K562 (cell line): ENCODE data around the gene WASF2. TPM values are rescaled to one million over a fixed set of nuclear protein-coding genes. Genes with fewer than 3 reads are reported as not detected.

Source experiments
- GTF3C2 ChIP-seq: IDR thresholded peaks from 3 replicates; pipeline ENCODE4 v1.6.1; 2011; ENCODE audit warnings: borderline replicate concordance, mild to moderate bottlenecking, moderate library complexity; ENCODE audit not compliant: insufficient read length; ENCODE audit errors: extremely low read depth
- HIVEP1 ChIP-seq: fragments of 250-450 bp; sonication (Bioruptor Pico); IDR thresholded peaks from 2 replicates; pipeline ENCODE4 v1.4.0; 2020; ENCODE audit warnings: mild to moderate bottlenecking
- MLX ChIP-seq, 2 experiments: fragments of 450-650 bp in 1 of 2; sonication (generic) in 1 of 2; formaldehyde crosslinking; conservative IDR thresholded peaks; 2 replicates each; pipeline versions ENCODE4 v1.4.0 to v1.8.1; 2020 to 2022; ENCODE audit warnings: mild to moderate bottlenecking in 1 of 2, missing genetic modification reagents in 1 of 2
- NCOA4 ChIP-seq: fragments of 450-650 bp; IDR thresholded peaks from 2 replicates; pipeline ENCODE4 v1.6.1; 2018; ENCODE audit warnings: mild to moderate bottlenecking; ENCODE audit not compliant: partially characterized antibody
- NONO ChIP-seq, 2 experiments: fragments of 200-400 bp in 1 of 2; fragments of 450-650 bp in 1 of 2; formaldehyde crosslinking in 1 of 2; IDR thresholded peaks; 2 replicates each; pipeline ENCODE4 v1.6.1; 2017; ENCODE audit warnings: low read depth in 2 of 2, mild to moderate bottlenecking in 2 of 2, moderate library complexity in 2 of 2, low read length in 1 of 2
- NR2C2 ChIP-seq, 2 experiments: fragments of 200-800 bp in 1 of 2; sonication (Bioruptor generic) in 1 of 2; sonication (generic) in 1 of 2; formaldehyde crosslinking in 1 of 2; IDR thresholded peaks; 2 replicates each; pipeline versions ENCODE4 v1.6.1 to v1.8.0; 2016 to 2022; ENCODE audit warnings: mild to moderate bottlenecking in 1 of 2, missing compliant biosample characterization in 1 of 2, missing genetic modification characterization in 1 of 2, missing genetic modification reagents in 1 of 2
- POLR2AphosphoS2 ChIP-seq: IDR thresholded peaks from 2 replicates; pipeline ENCODE4 v1.6.1; 2012; ENCODE audit warnings: low read length, improper control_type of control experiment
- REST ChIP-seq, 2 experiments: fragments of 450-650 bp; formaldehyde crosslinking in 1 of 2; IDR thresholded peaks; 2 replicates each; pipeline versions ENCODE4 v1.4.0 to v1.6.1; 2014 to 2020; ENCODE audit warnings: mild to moderate bottlenecking in 2 of 2, borderline replicate concordance in 1 of 2, low read depth in 1 of 2
- SP1 ChIP-seq: sonication (generic); formaldehyde crosslinking; IDR thresholded peaks from 2 replicates; pipeline ENCODE4 v1.8.1; 2022; ENCODE audit warnings: mild to moderate bottlenecking, missing genetic modification reagents
- TSC22D4 ChIP-seq: fragments of 450-650 bp; IDR thresholded peaks from 2 replicates; pipeline ENCODE4 v1.6.1; 2016; ENCODE audit warnings: missing genetic modification characterization, missing biosample characterization, control low read depth
- ZBTB9 ChIP-seq: fragments of 450-650 bp; formaldehyde crosslinking; IDR thresholded peaks from 2 replicates; pipeline ENCODE4 v1.4.0; 2020; ENCODE audit warnings: mild to moderate bottlenecking, moderate library complexity
- ZNF217 ChIP-seq: sonication (generic); formaldehyde crosslinking; IDR thresholded peaks from 2 replicates; pipeline ENCODE4 v1.8.0; 2022; ENCODE audit warnings: mild to moderate bottlenecking, missing genetic modification reagents
- ZNF75A ChIP-seq: fragments of 450-650 bp; formaldehyde crosslinking; IDR thresholded peaks from 2 replicates; pipeline ENCODE4 v1.4.0; 2020; ENCODE audit warnings: mild to moderate bottlenecking
- polyA plus RNA-seq, 8 experiments: library from polyadenylated mRNA; depleted of rRNA in 4 of 8; stranded (reverse) in 5 of 8; unstranded in 3 of 8; fragments of >200 nt; fragmentation: Nextera tagmentation in 2 of 8; fragmentation: Illumina TruSeq in 1 of 8; extraction: Ambion mirVana in 2 of 8; extraction: Trizol in 1 of 8; gene quantifications; 2 replicates each; pipeline versions ENCODE4 v1.2.1 to v1.2.3, GENCODE V29; 2011 to 2014; ENCODE audit warnings: inconsistent platforms in 1 of 8, missing spikeins in 1 of 8
- total RNA-seq, 7 experiments: library from RNA; depleted of rRNA in 6 of 7; stranded (reverse); fragments of >200 nt in 6 of 7; fragmentation: Illumina TruSeq in 2 of 7; extraction: Trizol in 2 of 7; gene quantifications; 2 replicates each; pipeline versions ENCODE4 v1.2.1 to v1.2.3, GENCODE V29; 2011 to 2021; ENCODE audit warnings: low replicate concordance in 1 of 7

Gene WASF2
- total and polyA plus RNA-seq, 9 of the 15 experiments (the other 6 are each of a cell fraction or from before 2014, with no cell fraction given), result 8.2 to 163 (median 31.2) TPM

- TF ChIP-seq ZNF217 (CRISPR knock-in tag), result no peak
- TF ChIP-seq NONO (IDR thresholded peaks at IDR 0.05; ENCODE audit: low read depth in 2 of 2, low read length in 1 of 2), result no peak
- no peak for TF ChIP-seq MLX (CRISPR knock-in tag; conservative IDR thresholded peaks at IDR 0.05)
- 0 out of 2 replicates have a peak, but pooled peaks have one; percentile 48 for TF ChIP-seq NR2C2 (CRISPR knock-in tag; IDR thresholded peaks at IDR 0.05)
- no peak for TF ChIP-seq NR2C2 (tag; IDR thresholded peaks at IDR 0.05)
- no peak for TF ChIP-seq TSC22D4 (tag)
- no peak for TF ChIP-seq POLR2AphosphoS2
- TF ChIP-seq SP1, result 0 out of 2 replicates have a peak, but pooled peaks have one; percentile 46
- TF ChIP-seq ZBTB9, result no peak
- TF ChIP-seq REST (IDR thresholded peaks at IDR 0.05; ENCODE audit: borderline replicate concordance), result peak; percentile 85
- no peak for TF ChIP-seq REST (CRISPR knock-in tag; IDR thresholded peaks at IDR 0.05; ENCODE audit: low read depth)
- no peak for TF ChIP-seq GTF3C2
- no peak for TF ChIP-seq NCOA4
- no peak for TF ChIP-seq HIVEP1 (CRISPR knock-in tag)
- no peak for TF ChIP-seq ZNF75A (CRISPR knock-in tag)
Observed at GRCh38 chr1:27388337-27389005, 101.5 kb downstream of the WASF2 start (continued).
